ACHN (cell line): Measurements from ENCODE around the gene TTYH1.
"Not testable (repeated sequence)": the region's sequence is repeated elsewhere in the genome, so short reads cannot be mapped to it uniquely, and the experiment has no call there.

Experiments
- DNase-seq: peaks from one replicate; pipeline ENCODE4 v3.0.0-alpha.2; 2015
- in situ Hi-C: cut with HindIII; loops from 2 replicates; pipeline ENCODE4 v1.10.0; 2017; ENCODE audit warnings: low sequenced_read_pairs, low pct_ligation_motif_present, low pct_unique_long_range_greater_than_20kb

The TTYH1 gene

DNA sequence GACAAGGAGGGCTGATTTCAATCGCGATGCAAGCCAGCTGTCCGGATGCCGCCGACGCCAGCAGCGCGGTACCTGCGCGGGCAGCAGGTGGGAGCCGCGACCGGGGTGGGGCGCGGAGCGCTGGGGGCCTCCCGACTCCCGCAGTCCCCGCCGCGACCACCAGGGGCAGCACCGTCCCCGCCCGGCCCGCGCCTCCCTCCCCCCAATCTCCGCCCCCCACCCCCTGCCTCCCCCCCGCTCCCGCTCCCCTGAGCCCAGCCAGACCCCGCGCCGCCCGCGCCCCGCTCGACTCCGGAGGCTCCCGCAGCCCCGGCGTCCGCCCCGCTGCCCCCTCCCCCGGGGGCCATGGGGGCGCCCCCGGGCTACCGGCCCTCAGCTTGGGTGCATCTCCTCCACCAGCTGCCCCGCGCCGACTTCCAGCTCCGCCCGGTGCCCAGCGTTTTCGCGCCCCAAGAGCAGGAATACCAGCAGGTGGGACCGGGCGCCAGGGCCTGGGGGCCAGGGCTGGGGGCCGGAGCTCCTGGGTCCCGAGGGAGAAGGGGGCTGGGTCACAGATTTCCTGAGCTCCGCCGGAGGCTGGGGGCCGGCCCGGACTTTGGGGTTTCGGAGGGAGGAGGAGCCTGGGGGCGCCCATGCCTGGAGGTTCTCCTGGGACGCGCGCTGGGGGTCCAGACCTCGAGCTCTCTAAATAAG lies at the start of gene TTYH1:
Gene TTYH1 (plus strand): TSS at position 257 of the 693 bp plus-strand sequence. CDS start 89 bp downstream, at position 346.
- in situ Hi-C loops, result no loop called here
- no peak for DNase-seq

DNA sequence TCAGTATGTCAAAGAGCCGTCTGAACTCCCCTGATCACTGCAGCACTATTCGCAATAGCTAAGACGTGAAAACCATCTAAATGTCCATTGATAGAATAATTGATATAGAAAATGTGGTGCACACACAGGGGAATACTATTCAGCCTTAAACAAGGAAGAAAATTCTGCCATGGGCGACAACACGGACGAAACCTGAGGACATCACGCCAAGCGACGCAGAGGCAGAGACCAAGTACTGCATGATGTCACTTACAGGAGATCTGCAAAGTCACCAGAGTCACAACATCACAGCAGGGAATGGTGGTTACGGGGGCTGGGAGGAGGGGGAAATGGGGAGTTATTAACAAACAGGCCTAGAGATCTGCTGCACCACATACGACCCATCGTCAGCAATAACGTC lies 49.5 kb upstream of the TTYH1 start:
- DNase-seq, in situ Hi-C loops: not testable (repeated sequence)

DNA sequence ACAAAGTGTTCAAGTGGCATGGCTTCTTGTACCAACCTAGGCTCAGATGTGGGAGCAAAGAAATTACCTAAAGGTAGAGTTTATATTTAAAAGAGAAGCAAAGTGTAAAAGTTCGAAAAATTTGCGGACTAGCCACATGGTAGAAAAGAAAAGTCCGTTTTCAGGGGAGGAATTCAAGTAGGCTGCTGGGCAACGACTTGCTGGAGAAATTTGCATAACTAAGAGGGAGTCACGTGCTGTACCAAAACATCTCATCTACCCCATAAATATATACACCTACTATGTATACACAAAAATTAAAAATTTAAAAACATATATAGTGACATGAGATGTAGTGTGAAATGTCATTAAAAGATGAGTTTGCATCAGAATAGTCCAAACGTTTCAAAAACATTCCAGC lies 48.5 kb upstream of the TTYH1 start:
- in situ Hi-C loops, result no loop called here

DNA sequence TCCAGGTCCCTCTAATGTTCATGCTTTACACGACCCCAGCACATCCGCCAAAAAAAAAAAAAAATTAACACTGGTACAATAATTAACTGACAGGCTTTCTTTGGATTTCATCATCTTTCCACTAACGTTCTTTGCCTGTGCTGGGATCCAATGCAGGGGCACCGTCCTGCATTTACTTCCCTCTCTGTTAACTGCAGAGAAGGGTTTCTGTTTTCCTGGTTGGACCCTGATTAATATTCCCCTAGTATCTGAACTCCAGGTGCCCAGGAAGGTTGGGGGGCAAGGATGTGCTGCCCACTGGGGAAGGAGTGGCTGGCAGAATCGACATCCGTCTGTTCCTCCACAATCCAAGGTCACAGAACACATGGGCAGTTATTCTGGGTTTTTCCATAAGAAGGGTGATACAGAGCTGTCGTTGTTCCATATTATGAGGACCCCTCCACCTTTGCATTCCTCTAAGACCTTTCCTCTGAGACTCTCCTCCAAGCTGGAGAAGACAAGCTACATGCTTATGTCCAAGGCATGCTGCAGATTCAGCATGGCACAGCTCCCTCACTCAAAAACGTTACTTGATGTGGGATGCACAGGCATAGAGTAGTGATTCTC lies 46.1 kb upstream of the TTYH1 start:
- in situ Hi-C loops, result no loop called here
- DNase-seq, result no peak

More for the DNA sequence above, 48.5 kb upstream of the TTYH1 start:
- no peak for DNase-seq

DNA sequence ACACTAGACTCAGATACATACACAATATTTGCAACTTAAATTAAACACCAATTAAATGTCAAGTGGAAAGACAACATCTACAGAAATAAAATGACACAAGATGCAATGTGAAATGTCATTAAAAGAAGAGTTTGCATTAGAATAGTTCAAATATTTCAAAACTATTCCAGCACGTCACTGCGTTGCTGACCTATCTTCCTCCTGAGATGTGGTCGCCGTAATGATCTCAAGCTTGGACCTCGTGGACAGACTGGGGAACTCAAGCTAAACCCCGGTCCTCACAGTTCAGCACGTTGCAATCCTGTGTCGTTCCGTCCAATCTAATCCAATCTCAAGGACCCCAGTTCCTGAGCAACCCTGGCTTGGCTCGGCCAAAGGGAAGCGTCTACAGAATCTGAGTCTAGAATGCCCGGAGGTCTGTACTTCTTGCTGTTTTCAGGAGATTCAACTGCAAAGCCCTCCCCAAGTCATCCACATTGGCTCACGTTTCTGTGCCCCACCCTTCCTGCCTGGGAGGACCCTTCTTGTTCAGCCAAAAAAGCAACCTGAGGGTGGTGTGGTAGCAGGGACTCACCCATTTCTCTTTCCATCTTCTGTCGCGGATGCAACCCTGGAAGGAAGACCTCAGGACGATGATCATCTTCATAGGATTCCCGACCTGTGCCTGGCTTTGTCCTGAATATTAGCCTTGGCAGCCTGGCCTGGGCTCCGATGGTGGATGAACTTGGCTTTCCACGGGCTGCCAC lies 45.4 kb upstream of the TTYH1 start:
- DNase-seq, in situ Hi-C loops: not testable (repeated sequence)

DNA sequence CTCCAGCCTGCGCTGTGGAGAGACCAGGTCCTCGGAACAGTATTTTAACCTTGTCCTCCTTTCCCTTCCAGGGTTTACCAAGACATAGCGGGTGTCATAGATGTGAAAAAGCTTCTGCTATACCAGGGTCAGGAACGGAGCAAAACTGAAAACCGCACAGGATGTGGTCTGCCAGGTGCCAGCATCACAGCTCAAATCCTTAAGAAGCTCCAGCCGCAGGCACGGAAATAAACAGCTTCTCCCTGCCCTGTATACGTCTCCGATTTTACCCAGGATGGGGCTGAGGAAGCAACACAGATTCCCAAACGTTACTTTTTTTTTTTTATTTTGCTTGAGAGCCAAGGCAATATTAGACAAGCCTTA lies 44.8 kb upstream of the TTYH1 start:
- DNase-seq, in situ Hi-C loops: not testable (repeated sequence)

DNA sequence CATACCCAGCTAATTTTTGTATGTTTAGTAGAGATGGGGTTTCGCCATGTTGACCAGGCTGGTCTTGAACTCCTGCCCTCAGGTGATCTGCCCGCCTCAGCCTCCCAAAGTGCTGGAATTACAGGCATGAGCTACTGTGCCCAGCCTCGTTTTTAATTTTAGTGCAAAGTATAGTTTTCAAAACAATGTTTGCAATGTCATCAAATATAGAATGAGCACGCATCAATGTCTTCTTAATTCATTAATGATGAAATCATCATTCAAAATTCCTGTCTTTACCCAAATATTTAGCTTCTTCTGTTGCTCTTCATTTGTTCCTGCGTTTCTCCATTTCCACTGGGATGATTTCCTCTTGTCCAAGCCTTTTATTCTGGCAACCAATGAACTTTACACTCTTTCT lies 43.8 kb upstream of the TTYH1 start:
- DNase-seq, in situ Hi-C loops: not testable (repeated sequence)

DNA sequence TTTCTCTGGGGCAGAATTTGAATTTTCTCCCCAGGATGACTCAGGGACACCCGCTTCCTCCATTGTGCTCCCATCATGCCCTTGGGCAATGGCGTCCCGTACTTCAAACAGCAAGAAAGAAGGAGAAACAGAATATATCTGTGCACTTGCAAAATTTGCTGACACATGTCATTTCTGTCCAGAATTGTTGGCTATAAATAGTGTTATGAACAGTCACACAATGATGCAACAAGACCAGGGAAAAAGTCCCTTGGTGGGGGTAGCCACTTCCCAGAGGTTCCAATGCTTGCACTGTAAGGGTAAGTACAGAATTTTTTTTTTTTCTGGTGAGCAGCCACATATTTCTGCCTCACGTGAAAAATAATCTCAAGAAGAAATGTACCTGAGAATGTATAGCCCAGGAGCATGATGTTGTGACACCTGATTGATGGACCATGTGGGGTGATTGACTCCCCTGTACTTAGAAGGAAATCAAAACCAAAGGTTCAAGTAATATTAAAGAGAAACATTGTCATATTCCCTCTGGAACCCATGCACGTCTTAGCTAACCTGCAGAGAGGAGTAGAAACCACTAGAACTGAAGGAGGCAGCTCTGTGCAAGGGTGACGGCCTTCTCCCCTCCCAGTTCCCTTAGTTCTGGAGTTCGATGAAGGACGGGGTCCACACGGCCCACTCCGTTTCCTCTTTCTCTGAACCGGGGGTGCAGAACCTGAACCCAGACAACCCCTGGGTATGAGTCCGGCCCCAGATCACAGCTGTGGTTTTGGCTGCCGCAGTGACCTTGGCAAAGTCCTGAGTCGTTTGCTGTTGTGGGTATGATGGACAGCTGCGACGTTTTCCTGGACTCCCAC lies 41.3 kb upstream of the TTYH1 start:
- in situ Hi-C loops, result no loop called here
- no peak for DNase-seq

DNA sequence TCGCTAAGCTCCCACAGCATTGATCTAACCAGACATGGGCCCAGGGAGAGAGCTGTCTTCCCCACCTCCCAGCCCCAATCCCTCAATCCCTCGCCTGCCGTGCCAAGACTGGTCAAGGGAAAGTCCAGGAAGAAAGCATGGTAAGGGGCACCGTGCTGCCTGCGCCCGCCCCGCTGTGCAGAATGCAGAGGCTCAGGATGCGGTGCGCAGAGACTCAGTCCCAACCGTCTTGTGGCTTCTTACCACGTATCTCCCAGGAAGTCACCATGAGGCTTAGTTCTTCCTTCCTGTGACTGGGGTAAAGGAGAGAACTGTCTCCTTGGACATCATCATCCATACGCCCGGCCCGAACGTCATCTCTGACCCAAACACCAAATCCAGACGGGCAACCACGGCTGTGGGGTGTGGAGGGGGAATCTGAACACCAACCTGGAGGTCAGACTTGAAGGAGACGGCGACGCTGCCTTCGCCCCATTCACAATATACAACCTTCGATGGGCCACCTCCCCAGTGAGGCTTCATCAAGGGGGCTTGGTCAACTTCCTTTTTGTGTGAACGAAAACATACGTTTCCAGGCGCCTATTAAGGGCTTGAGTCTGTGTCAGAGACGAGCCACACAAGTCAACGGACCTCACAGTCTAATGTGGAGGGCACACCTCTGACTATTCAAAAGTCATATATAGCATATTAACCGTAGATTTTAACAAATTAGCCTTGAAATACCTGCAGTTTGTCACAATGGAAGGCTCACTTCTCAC lies 39.9 kb upstream of the TTYH1 start:
- in situ Hi-C loops, DNase-seq: not testable (repeated sequence)

DNA sequence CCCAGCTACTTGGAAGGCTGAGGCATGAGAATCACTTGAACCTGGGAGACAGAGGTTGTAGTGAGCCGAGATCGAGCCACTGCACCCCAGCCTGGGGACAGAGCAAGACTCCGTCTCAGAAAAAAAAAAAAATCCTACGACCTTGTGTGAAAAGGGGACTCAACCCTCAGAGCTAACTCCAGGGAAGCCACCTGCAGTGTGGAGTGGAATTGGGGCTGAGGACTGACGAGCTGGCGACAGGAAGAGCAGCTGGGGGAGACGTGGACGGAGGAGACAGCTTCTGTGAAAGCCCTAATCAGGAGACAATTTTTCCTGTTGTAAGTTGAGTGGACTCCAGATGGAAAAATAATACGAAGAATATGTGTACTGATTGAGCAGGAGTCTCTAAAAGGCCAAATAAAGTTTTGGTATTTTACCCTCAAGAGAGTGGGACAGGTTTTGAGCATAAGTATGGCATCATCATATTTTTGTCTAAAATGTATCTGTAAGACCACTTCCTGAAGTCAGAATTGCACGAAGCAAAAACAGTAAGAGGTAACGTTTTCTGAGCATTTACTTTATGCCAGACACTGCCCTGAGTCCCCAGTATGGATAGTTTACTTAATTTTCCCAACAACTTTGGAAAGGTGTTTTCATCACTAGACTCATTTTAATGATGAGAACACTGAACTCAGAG lies 38.5 kb upstream of the TTYH1 start:
- in situ Hi-C loops, result no loop called here
- no peak for DNase-seq

DNA sequence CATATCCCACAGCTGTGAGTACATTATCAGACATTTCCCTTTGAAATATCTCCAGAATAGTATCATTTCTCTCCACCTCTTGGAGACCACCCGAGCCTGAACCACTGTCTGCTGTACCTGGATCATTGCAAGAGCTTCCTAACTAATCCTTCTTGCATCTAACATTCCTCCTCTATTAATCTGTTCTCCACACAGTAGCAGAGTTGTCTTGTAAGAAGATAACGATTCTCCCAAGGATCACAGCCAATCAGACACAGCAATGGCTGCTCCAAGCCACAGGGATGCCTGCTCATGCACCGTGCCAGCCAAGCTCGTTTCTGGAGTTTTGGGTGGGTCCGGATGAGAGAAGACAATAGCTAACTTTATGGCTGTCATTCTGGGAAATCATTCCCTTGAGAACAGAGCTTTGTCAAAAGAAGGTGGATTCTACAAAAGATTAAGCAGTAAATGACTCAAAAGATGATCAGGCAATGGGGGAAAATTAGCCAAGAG lies 36.0 kb upstream of the TTYH1 start:
- in situ Hi-C loops, result no loop called here

DNA sequence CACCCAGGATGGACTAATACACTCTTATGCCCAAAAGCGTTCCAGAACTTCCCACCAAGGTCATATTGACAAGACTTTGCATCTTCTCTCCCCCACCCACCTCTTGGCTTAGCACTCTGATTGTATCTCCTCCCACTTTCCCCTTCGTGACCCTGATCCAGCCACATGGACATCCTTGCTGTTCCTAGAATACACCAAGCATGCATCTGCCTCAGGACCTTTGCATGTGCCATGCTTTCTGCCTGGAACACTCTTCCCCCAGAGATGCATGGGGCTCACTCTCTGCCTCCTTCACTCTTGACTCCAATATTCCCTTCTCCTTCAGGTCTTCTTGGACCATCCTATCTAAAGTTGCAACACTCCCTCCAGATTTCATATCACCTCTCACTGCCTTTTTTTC lies 34.4 kb upstream of the TTYH1 start:
- in situ Hi-C loops, result no loop called here
- DNase-seq, result no peak

More for the DNA sequence above, 36.0 kb upstream of the TTYH1 start:
- no peak for DNase-seq

DNA sequence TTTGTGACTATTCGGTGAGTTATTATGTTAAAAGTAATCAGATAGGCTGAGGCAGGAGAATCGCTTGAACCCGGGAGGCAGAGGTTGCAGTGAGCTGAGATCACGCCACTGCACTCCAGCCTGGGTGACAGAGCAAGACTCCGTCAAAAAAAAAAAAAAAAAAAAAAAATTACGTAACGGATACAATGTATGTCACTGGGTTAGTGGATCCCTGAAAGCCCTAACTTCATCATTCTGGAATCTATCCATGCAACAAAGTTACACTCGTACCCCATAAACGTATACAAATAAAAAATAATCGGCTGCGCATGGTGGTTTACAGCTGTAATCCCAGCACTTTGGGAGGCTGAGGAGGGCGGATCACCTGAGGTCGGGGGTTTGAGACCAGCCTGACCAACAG lies 33.2 kb upstream of the TTYH1 start:
- in situ Hi-C loops, DNase-seq: not testable (repeated sequence)

DNA sequence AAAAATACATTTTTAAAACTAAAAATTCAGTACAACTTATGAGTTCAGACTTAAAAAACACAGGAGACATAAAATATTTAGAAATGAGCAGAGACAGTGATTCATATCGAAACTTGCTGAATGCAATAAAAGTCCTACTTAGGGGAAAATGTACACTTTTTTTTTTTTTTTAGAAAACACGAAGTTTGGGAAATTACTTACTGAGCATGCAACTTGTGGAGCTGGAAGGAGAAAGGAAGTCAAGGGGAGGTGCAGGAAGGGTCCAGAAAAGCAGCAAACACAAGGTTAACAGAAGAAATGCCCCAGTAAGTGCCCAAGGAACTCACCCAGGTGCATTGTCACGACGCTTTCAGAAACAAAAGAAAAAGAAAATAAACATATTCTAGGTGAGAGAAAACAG lies 31.9 kb upstream of the TTYH1 start:
- in situ Hi-C loops, result no loop called here
- DNase-seq, result no peak

DNA sequence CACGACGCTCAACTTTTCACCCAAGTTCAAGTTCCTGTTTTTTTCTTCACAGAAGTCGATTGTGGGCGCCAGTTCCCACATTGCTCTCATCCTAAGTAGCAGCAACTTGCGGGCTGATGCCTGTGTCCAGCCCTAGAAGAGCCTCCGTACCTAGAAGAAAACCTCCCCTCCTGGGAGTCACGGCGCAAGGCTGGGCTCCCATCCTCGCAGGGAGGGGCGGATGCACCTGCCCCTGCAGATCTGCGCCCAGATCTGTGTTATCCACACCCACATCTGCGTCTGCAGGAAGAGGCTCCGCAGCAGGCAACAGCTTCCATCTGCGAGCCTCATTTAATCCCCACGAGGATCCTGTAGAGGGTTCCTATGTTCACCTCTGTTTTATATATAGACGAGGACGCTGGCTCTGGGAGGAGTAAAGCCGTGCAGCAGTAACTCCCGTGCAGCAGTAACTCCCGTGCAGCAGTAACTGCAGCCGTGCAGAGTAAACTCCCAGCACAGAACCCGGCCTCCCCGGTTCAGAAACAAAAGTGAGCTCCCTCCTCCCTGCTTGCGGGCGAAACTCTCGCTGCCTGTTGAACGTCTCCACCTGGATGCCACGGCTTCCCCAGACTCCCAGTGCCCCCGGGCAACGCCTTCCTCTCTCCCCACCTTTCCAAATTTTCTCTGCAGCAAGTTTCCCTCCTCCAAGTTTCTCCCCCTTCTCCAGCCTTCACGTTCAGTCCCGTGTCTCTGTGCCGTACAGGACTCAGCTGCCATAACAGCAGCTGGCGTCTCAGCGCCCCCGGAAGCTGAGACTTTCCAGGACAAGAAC lies 27.1 kb upstream of the TTYH1 start:
- DNase-seq, result no peak
- in situ Hi-C loops, result no loop called here

DNA sequence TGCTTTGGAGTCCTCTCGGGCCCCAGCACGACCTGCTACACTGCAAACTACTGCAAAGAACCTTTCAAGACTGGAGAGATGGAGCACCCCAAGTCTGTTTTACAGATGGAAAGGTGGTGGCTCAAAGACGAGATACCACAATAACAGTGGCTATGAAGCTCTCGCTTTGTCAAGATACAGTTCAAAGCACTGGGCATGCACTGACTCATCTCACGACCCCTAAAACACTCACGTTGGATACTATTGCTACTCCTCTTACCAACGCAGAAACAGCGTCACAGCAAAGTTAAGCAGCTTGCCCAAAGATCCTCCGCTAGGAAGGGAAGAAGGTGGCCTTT lies 26.5 kb upstream of the TTYH1 start:
- DNase-seq, result no peak
- in situ Hi-C loops, result no loop called here

DNA sequence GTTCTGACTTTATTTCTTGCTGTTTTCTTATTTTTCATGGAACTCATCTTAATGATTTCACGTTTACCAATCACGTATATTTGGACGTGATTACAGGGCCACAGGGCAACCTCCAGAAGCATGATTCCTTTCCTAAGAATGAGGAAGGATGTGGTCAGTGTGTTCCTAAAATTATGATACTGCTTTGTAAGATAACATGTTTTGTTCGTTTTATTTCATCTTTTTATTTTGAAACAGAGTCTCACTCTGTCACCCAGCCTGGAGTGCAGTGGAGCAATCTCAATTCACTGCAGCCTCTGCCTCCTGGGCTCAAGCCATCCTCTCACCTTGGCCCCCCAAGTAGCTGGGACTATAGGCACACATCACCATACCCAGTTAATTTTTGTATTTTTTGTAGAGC lies 25.7 kb upstream of the TTYH1 start:
- in situ Hi-C loops, result no loop called here
- DNase-seq, result no peak
